Stimulated activated CD4-positive, alpha-beta T cell treated with anti-CD3 and anti-CD28 coated beads, Interleukin-2, amount 100 ng/mL, for 4 hours (primary cell): Measurements from ENCODE around the gene CACNA2D2.

Experiments used
- DNase-seq: peaks from one replicate; pipeline ENCODE4 v3.0.0-alpha.2; 2020; ENCODE audit warnings: low read depth

CACNA2D2 gene

DNA sequence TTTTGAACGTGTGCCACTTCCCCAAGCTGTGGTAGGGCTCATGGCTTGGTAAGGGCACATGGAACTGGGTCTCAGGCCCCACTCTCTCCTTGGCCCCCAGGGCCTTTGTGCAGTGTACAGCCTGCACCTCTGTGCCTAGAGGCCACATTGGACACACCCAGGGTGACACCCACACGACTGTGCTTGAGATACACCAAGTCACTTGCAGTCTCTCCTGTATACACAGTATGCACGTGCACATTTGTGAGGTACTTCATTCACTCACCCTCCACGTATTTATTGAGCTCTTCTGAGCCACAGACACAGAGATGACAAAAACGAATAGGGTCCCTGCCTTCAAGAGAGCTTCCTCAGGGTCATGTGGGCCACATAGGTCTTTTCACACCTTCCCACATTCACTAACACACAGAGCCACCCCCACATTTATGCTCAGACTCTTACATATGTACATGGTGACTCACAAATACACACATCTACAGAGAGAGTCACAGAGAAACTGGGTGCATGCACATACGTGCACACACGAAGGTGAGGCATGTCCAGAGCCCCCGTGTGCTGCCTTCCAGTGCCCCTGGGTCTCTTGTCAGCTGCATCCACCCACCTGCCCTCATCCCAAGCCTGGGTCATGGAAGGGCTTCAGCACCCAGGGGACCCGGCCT, 134.3 kb downstream of the CACNA2D2 start:
- DNase-seq, result no peak

DNA sequence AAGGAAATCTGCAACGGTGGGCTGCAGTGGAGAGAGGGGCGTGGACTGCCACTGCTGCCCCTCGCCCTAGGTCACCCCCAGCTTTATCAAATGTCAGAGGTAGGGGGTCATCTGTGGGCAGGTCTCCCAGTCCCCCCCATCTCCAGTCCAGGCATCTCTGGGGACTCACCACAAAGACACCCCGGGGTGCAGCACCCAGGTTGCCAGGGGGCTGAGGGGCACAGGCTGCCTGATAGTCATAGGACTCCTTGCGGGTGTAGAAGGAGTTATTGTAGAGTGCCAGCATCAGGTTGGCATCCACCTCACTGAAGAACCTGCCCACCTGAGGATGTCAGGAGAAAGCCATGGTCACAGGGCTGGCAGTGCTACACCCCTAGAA, 137.6 kb downstream of the CACNA2D2 start:
- no peak for DNase-seq

DNA sequence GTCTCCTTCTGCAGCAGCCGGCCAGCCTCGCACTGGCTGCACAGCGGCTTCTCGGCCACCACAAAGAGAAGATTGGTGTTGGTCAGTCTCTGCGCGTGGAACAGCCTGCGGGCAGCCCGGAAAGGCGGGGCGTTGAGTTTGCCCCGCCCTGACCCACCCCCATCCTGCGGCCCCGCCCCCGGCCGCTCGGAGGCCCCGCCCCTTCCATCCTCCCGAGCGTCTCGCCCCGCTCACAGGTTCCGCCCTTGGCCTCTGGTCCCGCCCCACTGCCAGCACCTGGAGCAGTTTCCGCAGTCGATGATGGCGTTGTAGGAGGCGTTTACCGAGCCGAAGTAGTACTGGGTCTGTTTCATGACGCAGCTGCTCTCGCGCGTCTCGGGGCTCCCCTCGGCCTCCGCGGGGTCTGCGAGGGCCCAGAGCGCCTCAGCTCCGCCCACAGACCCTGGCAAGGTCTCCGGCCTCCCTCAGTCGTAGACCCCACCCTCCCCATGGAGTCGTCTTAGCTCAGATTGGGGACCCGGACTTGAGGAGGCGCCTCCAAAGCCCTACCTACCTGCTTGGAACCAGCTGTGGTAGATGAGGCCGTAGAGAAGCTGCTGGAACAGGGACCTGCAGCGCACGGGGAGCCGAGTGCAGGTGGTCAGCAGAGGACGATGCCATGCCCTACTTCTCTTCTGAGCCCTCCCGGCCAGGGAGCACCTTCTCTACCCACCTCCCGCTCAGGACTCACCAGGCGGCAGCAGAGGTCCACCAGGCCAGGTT, 138.2 kb downstream of the CACNA2D2 start:
- peak; percentile 92 for DNase-seq

DNA sequence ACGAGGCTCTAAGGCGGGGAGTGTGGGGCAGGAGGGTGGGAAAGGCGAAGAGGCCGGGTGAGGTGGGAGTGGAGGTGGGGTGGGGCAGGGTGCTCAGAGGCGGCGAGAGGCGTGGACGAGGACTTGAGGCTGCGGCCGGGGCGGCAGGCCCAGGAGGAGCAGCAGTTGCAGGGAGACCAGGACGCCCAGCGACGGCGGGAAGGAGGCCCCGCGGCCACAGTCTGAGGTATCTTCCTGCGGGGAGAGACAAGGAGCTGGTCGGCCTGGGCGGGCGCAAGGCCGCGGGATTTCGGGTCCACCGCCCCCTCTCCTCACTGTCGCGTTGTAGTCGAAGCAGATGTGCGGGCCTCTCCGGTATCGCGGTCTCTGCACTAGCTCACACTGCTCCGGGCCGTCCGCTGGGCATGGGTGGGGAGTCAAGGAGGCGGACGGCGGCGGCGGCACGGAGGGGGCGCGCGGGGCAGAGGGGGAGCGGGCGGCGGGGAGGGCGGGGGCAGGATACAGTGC, 138.8 kb downstream of the CACNA2D2 start:
- DNase-seq, result no peak

DNA sequence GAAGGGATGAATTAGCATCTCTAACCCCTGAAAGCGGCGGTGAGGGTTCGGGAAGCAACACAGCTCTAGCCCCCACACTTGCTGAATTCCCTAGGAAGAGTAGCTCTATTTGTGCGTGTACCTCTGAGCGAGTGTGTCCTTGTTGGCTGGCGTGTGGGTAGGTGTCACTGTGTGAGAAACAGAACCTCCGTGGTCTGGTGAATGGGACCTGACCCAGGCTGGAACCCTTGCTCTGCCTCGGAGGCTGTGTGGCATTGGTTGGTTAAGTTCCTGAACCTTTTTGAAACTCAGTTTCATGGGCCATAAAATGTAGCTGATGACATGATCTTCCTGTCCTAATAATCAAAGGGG, 143.7 kb downstream of the CACNA2D2 start:
- no peak for DNase-seq

DNA sequence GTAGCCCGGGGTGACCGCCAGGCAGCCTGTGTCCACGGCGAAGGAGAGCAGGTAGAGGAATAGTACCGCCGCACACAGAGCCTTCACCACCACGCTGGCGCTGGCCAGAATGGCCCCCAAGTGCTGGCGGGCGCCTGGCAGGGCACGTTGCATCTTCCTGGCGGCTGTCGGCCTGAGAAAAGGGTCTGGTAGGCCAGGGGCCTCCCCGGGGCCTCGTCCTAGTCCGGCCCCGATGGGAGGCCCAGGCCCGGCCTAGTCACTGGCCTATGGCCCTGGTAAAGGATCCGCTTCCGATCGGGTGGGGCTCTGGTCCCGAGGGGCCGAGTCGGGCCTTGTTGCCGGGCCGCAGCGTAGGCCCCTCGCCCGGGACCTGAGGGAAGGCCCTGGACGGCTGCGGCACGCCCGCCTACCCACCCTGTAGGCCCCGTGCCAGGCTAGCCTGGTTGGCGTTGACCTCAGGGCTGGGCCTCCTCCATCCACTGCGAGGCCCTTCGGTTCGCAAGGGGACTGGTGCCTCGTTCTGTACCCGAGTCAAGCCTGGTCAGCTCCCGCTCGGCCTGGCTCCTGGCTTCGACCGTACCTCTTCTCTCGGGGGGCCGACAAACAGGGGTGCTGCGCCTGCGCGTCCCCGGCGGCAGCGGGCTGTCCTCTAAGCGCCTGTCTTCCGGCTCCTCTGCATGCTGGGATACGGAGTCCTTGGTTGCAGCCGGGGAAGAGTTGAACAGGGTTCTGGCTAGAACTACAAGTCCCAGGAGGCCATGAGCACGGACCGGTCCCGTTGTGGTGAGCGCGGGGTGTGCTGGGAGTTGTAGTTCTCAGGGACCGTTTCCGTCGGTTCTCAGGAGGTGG, 144.3 kb downstream of the CACNA2D2 start, which contains the start of gene TMEM115:
Gene TMEM115 (minus strand): TSS at position 611 of the 849 bp plus-strand sequence. CDS start 458 bp downstream, at position 153.
- DNase-seq, result peak; percentile 95

DNA sequence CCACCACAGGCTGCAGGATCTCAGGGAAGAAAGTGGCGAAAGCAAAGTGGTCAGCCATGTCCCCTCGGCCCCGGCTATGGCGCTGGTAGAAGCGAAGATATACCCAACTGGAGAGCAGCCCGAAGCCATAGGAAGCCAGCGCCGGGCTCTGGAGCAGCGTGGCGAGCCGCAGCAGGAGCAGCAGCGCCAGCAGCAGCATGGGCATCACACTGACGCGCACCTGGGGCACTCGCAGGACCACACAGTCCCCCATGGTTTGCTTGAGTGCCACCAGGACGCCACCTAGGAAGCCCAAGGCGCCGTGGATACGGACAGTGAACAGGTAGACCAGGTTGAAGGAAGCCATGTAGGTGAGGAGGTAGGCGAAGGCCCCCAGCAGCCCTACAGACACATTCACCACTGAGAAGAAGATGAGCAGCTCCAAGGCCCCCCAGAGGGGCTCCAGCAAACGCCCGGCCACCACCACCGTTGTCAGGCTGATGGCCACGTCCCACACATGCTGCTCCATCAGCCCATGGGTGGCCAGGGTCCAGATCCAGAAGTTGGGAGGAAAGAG, 145.0 kb downstream of the CACNA2D2 start:
- DNase-seq, result no peak

DNA sequence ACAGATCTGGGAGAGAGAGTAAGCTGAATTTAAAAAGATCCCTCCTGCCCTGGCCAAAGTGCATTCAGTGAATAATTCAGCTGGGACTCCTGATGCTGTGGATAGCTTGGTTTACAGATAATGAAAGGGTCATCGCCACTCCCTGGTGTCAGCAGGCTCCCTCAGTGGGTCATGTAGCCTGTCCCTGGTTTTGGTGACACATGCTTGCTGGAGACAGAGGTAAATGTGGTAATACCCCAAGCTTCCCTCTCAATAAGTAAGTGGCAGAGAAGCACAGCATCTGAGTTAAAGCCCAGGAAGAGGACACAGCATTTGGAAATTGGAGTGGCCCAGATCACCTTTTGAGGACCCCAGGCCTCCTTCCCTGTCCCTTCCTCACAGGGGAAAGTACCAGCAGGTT, 146.0 kb downstream of the CACNA2D2 start:
- no peak for DNase-seq

DNA sequence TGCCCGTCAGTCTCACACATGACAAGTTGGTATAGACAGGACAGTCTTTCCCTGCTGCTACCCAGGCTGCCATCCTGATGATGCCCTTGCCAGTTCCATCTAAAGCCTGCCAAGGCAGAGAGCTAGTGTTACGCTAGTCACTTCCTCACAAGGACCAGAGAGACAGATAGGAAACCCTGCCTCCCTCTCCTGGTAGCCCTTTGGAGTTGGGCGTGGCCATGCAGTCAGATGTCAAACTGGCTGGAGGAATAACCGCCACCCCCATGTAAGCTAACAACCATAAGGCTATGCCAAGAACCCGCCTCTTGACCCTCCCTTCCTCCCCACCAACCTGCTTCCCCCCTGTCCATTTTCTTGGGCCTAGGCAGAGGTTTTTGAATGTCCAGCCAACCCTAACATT, 146.9 kb downstream of the CACNA2D2 start:
- no peak for DNase-seq

DNA sequence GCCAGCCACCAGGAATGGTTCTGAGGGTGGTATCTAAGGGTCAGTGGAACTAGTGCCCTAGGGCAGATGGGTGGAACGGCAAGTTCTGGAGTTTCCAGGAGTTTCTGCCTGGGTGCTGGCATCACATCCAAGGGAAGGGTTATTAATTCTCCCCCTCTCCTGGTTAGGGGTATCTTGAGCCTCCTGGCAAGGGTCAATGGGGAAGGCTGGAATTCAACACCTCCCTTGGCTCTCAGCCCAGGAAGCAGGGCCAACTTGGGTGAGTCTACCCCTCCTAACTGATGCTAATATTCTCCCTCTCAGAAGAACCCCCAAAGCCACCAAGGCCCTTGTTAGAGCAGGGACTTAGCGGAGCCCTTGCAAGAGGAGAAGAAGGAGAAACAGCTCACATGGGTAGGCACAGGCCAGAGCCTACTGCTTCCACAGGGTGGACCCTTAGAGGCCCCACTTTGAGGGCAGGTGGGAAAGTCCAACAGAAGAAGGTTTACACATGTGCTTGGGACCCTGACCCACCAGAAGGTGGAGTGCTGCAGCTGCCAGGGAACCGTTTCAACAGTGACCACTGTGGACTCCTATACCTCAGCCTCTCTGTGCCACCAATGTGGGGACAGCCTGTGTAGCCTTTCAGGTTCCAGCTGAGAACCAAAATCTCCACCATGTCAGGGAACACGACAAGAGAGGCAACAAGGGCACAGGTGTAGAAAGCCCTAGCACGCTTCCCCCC, 147.4 kb downstream of the CACNA2D2 start:
- no peak for DNase-seq

DNA sequence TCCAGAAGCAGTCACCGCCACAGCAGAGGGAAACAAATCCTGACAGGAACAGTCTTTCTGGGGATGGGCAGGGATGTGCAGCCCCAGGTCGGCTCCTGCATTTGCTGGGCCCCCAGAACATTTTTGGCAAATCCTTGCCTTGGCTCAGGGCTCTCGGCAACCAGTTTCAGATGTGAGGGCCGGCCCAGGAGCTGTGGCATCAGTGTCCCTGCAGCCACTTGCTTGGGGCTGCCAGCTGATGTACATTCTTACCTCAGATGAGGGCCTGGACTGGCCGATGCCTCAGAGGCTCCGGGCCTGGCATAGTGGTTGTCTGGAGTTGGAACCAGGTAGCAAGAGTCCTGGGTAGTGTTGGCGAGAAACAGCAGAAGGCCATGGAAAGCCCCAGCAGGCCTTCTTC, 148.6 kb downstream of the CACNA2D2 start:
- no peak for DNase-seq

DNA sequence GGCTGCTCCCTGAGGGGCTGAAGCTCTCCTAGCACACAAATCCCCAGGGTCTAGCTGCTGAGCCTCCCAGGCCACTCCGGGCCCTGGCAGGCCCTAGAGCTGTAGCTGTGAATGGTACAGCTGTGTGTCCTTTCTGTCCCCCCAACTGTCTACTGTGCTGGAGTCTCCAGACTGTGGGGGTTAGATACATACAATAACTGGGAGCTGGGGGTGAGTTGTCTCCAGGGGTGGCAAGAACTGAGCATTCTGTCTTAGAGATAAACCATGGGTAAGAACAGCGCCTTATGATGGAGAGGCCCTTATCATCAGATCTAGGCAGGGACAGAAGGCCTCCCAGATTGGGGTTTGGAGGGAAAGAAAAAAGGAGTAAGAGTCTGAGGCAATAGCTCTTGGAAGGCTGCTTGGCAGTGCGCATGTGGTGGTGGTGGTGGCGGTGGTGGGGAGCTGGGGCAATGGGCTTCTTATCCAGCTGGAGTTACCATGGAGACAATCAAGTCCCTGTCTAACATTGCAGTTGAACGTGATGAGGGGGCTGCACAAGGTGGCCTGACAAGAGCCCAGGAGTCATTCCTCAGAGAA, 149.2 kb downstream of the CACNA2D2 start:
- DNase-seq, result no peak

DNA sequence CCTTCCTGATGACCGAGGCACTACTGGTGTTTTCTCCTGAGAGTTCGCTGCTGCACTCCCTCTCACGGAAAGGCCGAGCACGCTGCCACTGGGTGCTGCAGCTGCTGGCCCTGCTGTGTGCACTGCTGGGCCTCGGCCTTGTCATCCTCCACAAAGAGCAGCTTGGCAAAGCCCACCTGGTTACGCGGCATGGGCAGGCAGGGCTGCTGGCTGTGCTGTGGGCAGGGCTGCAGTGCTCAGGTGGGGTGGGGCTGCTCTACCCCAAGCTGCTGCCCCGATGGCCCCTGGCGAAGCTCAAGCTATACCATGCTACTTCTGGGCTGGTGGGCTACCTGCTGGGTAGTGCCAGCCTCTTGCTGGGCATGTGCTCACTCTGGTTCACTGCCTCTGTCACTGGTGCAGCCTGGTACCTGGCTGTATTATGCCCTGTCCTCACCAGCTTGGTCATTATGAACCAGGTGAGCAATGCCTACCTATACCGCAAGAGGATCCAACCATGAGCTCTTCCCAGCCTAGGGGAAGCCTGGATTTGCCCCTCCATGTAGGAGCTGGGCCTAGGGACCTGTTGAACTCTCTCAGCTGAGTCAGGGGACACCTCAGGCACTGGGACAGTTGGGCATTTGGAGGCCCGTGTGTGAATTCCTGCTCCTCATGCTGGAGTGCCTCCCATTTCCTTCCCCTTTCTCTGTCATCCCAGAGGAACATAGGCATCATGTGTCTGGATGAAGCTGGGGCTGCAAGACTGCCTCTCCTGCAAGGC, 150.0 kb downstream of the CACNA2D2 start:
- no peak for DNase-seq

DNA sequence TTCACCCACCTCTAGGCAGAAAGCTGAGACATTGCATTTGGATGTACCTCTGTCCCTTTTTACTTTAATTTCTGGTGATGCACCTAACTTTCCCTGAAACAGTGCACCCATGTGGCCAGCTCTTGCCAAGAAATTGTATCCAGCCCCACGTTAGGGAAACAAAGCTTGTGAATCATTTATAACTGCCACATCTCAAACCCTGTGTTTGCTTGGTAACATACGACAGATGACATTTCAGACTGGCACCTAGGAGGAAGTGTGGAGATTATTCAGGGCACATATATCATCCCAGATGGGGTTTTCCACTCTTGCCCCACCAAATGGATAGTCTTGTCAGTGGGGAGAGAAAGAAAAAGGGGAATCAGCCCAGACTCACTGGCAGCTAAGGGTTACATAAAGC, 150.7 kb downstream of the CACNA2D2 start:
- DNase-seq, result no peak

DNA sequence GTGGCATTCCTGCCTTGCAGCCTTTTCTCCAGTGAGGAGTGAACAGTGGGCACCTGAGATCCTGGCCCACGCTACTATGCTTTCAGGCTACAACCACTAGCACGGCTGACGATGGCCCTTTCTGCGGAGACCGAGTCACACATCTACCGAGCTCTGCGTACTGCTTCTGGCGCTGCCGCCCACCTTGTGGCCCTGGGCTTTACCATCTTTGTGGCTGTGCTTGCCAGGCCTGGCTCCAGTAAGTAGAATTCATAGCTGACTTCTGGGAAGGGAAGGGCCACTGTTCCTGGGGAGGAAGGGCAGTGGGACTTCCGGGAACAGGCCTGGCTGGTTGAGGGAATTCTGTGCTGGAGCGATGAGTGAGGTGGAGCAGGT, 152.1 kb downstream of the CACNA2D2 start:
- DNase-seq, result no peak

DNA sequence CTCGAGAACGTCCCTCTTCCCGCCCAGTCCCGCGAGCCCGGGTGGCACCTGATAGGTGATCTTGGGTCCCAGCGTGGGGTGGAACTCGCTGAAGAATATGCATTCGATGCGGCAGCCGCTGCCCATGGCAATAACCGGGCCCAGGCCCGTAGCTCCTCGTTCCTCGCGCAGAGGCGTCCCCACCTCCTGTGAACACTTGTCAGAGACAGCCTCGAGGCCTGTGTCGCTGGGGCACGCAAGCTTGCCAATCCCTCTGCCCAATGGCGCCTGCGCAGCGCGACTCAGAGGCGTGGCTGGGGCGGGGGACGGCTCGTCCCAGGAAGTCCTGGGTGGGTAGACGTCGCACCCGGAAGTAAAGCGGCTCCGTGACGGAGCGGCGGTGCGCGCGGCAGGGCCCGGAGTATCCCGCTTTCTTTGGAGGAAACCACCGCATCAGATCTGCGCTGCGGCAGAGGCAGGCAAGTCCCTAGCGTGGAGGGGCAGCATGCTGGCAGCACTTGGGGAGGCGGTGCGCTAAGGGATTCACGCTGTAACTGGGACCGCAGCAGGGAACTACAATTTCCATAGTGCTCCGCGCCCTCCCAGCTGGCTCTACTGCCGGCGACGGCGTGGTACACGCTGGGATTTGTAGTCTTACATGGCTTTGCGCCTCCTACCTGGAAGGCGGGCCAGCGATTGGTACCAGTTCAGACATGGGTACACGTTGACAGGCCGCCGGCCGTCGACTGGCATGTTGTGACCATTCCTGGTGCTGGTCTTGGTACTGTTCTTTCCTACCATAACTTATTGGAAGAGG, 152.7 kb downstream of the CACNA2D2 start, which contains the start of the genes CYB561D2 and NPRL2:
Gene CYB561D2 (plus strand): TSS at position 336 of the 796 bp plus-strand sequence. CDS start 572 bp downstream, outside the sequence.
Gene NPRL2 (minus strand): TSS at position 249 of the 796 bp plus-strand sequence. CDS start 123 bp downstream, at position 126.
- peak; percentile 99 for DNase-seq

DNA sequence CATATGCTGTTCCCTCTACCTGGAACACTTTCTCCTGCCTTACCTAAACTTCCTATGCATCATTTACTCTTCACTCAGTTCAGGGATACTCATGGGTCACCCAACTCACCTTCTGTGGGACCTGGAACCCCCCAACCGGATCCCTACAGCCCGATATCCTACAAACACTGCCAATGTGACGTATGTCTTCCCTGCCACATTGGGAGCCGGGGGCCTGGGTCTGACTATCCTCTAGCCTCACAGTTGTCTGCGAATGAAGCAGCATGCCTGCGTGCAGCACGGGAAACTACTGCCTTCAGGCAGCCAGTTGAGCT, 153.3 kb downstream of the CACNA2D2 start:
- no peak for DNase-seq

DNA sequence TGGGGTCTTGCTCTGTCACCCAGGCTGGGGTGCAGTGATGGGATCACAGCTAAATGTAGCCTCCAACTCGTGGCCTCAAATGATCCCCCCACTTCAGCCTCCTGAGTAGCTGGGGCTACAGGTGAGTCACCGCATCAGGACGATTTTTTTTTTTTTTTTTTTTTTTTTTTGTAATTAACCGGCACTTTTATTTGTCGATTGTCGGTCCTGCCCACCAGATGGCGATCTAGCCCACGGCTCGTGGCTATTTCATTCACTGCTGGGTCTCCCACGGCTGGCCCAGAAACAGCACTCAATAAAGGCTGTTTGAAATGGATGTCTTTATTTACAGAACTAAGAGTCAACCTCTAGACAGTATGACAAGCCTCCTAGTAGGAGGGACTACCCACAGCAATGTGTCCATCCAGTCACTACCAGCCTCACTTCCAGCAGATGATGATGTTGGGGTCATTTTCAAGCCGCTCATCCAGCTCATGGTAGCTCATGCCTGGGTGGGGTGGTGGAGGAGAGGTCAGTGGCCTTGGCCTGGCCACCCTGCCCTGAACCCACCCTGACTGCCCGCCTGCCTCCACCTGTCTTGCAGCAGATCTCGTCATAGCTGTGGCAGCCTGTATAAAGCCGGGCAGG, 156.1 kb downstream of the CACNA2D2 start:
- peak; percentile 62 for DNase-seq

DNA sequence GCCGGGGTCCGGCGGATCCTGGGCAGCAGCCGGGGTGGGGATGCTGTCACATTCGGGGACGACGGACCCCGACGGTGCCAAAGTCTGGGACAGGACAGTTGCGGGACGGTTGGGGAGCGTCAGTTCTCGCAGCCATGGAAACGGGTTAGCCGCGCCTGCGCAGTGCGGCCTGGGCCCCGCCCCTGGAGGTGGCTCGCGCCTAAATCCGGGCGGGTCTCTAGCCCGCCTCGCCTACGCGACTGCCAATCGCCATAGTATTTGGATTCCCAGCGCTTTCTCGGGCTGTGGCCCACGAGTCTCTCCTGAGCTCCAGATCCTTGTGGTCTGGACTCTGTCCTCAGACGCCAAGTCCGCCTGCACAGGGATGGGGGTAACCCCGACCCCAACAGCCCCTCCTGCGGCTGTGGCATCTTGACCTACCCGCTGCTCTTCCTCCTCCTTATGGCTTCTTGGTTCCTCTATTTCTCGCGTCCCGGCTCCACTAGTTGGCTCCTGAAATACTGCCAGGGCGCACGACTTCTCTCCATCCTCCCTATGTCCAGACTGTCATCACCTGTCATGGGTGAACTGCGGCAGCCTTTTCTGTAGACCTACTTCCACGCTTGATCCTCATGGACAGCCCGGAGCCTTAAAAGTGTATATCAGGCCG, 157.7 kb downstream of the CACNA2D2 start, which contains the start of gene ZMYND10:
Gene ZMYND10 (minus strand): TSS at position 147 of the 649 bp plus-strand sequence. CDS start 153 bp downstream, outside the sequence.
- DNase-seq, result peak; percentile 53
